Activated T-cell treated with anti-CD3 and anti-CD28 coated beads, Interleukin-2, amount 50 U/mL, for 72 hours (primary cell): Measurements from ENCODE around the gene PHACTR3. TPM values are rescaled to one million over a fixed set of nuclear protein-coding genes. Genes with fewer than 3 reads are reported as not detected.

Source experiments
- ATAC-seq, 2 donors: fragments of 150-1000 bp; cut with Tn5 transposase; replicated peaks in 1 of 2; 2 replicates each; pipeline ENCODE4 v1.10.0; 2021; ENCODE audit warnings: moderate library complexity in 2 of 2, mild to moderate bottlenecking in 1 of 2
- DNase-seq, 2 donors: peaks; one replicate each; pipeline ENCODE4 v3.0.0; 2021 to 2022; ENCODE audit warnings: mixed read lengths in 1 of 2
- H3K27ac Mint-ChIP-seq: one replicate; pipeline ENCODE4 v1.8.0; 2022; ENCODE audit warnings: mild to moderate bottlenecking, moderate library complexity, mixed read lengths
- H3K27me3 Mint-ChIP-seq: one replicate; pipeline ENCODE4 v1.8.0; 2022; ENCODE audit warnings: low read depth, mixed read lengths
- H3K36me3 Mint-ChIP-seq, 2 donors: one replicate each; pipeline ENCODE4 v1.8.0; 2022; ENCODE audit warnings: mixed read lengths in 2 of 2, mild to moderate bottlenecking in 1 of 2; ENCODE audit not compliant: insufficient read depth in 2 of 2
- H3K4me1 Mint-ChIP-seq: one replicate; pipeline ENCODE4 v1.8.0; 2022; ENCODE audit warnings: low read depth, mixed read lengths
- H3K4me3 Mint-ChIP-seq, 2 donors: one replicate each; pipeline ENCODE4 v1.8.0; 2022; ENCODE audit warnings: mild to moderate bottlenecking in 2 of 2, mixed read lengths in 2 of 2, moderate library complexity in 2 of 2
- H3K9me3 Mint-ChIP-seq, 2 donors: one replicate each; pipeline ENCODE4 v1.8.0; 2022; ENCODE audit warnings: mixed read lengths in 2 of 2
- total RNA-seq, 2 donors: library from RNA; stranded (reverse); gene quantifications; one replicate each; pipeline ENCODE4 v1.2.3, GENCODE V29; 2022

Gene PHACTR3
- total RNA-seq, 2 donors from 2014 or later, result not detected

GRCh38 chr20:59828125-59829053, 224.0 kb downstream of the PHACTR3 start:
- DNase-seq, result no peak
- ATAC-seq, result no peak
- no peak overlapping the region for H3K27ac Mint-ChIP-seq
- peaks cover 8% of the 10 kb centered on the region for H3K27me3 Mint-ChIP-seq
- no peaks in the 10 kb centered on the region for H3K36me3 Mint-ChIP-seq
- no peaks in the 10 kb centered on the region for H3K4me1 Mint-ChIP-seq
- no peak overlapping the region for H3K4me3 Mint-ChIP-seq
- no peaks in the 10 kb centered on the region for H3K9me3 Mint-ChIP-seq

GRCh38 chr20:59829054-59829785, 224.9 kb downstream of the PHACTR3 start:
- DNase-seq, result no peak
- H3K9me3 Mint-ChIP-seq, result no peaks in the 10 kb centered on the region
- H3K27ac Mint-ChIP-seq, result no peak overlapping the region
- H3K4me3 Mint-ChIP-seq, result no peak overlapping the region
- ATAC-seq, result no peak
- no peaks in the 10 kb centered on the region for H3K4me1 Mint-ChIP-seq
- H3K27me3 Mint-ChIP-seq, result peaks cover 10% of the 10 kb centered on the region
- H3K36me3 Mint-ChIP-seq, result no peaks in the 10 kb centered on the region

- peaks cover 18% of the 10 kb centered on the region for H3K27me3 Mint-ChIP-seq
- H3K9me3 Mint-ChIP-seq, result no peaks in the 10 kb centered on the region
- H3K36me3 Mint-ChIP-seq, result no peaks in the 10 kb centered on the region
- H3K4me1 Mint-ChIP-seq, result no peaks in the 10 kb centered on the region
- H3K4me3 Mint-ChIP-seq, result no peak overlapping the region
- no peak overlapping the region for H3K27ac Mint-ChIP-seq
- DNase-seq (no peak), ATAC-seq (no peak)
These were observed 225.7 kb downstream of the PHACTR3 start for GRCh38 chr20:59829786-59830664.

- no peak overlapping the region for H3K27ac Mint-ChIP-seq
- peaks cover 24% of the 10 kb centered on the region for H3K27me3 Mint-ChIP-seq
- DNase-seq (no peak), ATAC-seq (no peak)
- no peaks in the 10 kb centered on the region for H3K4me1 Mint-ChIP-seq
- no peaks in the 10 kb centered on the region for H3K36me3 Mint-ChIP-seq
- H3K4me3 Mint-ChIP-seq, result no peak overlapping the region
- no peaks in the 10 kb centered on the region for H3K9me3 Mint-ChIP-seq
These were observed 226.3 kb downstream of the PHACTR3 start for GRCh38 chr20:59830665-59831023.

GRCh38 chr20:59831024-59831915, 226.9 kb downstream of the PHACTR3 start:
- DNase-seq (no peak), ATAC-seq (no peak)
- Mint-ChIP-seq H3K9me3 (no peaks in the 10 kb centered on the region), H3K4me1 (no peaks in the 10 kb centered on the region), H3K27ac (no peak overlapping the region), H3K36me3 (no peaks in the 10 kb centered on the region), H3K27me3 (peaks cover 30% of the 10 kb centered on the region), H3K4me3 (no peak overlapping the region)

- Mint-ChIP-seq H3K27ac (no peak overlapping the region), H3K4me1 (no peaks in the 10 kb centered on the region), H3K36me3 (no peaks in the 10 kb centered on the region), H3K9me3 (no peaks in the 10 kb centered on the region), H3K27me3 (peaks cover 32% of the 10 kb centered on the region), H3K4me3 (no peak overlapping the region)
- DNase-seq (no peak), ATAC-seq (no peak)
These were observed 227.6 kb downstream of the PHACTR3 start for GRCh38 chr20:59831916-59832270.

- no peaks in the 10 kb centered on the region for H3K4me1 Mint-ChIP-seq
- H3K36me3 Mint-ChIP-seq, result no peaks in the 10 kb centered on the region
- no peak overlapping the region for H3K4me3 Mint-ChIP-seq
- H3K27ac Mint-ChIP-seq, result no peak overlapping the region
- no peak for DNase-seq
- peaks cover 39% of the 10 kb centered on the region for H3K27me3 Mint-ChIP-seq
- ATAC-seq, result no peak
- H3K9me3 Mint-ChIP-seq, result no peaks in the 10 kb centered on the region
These were observed 228.3 kb downstream of the PHACTR3 start for GRCh38 chr20:59832406-59833363.

- no peak overlapping the region for H3K4me3 Mint-ChIP-seq
- no peaks in the 10 kb centered on the region for H3K4me1 Mint-ChIP-seq
- ATAC-seq, result no peak
- H3K9me3 Mint-ChIP-seq, result no peaks in the 10 kb centered on the region
- H3K36me3 Mint-ChIP-seq, result no peaks in the 10 kb centered on the region
- H3K27me3 Mint-ChIP-seq, result peaks cover 41% of the 10 kb centered on the region
- DNase-seq, result no peak
- no peak overlapping the region for H3K27ac Mint-ChIP-seq
These were observed 230.7 kb downstream of the PHACTR3 start for GRCh38 chr20:59835057-59835447.

GRCh38 chr20:59835448-59836395, 231.4 kb downstream of the PHACTR3 start:
- no peaks in the 10 kb centered on the region for H3K4me1 Mint-ChIP-seq
- H3K27me3 Mint-ChIP-seq, result peaks cover 36% of the 10 kb centered on the region
- DNase-seq, result no peak
- no peak overlapping the region for H3K4me3 Mint-ChIP-seq
- no peaks in the 10 kb centered on the region for H3K9me3 Mint-ChIP-seq
- H3K36me3 Mint-ChIP-seq, result no peaks in the 10 kb centered on the region
- H3K27ac Mint-ChIP-seq, result no peak overlapping the region
- ATAC-seq, result no peak

GRCh38 chr20:59836767-59837166, 232.4 kb downstream of the PHACTR3 start:
- DNase-seq (no peak), ATAC-seq (no peak)
- no peak overlapping the region for H3K27ac Mint-ChIP-seq
- H3K27me3 Mint-ChIP-seq, result peaks cover 36% of the 10 kb centered on the region
- H3K9me3 Mint-ChIP-seq, result no peaks in the 10 kb centered on the region
- no peaks in the 10 kb centered on the region for H3K36me3 Mint-ChIP-seq
- no peak overlapping the region for H3K4me3 Mint-ChIP-seq
- no peaks in the 10 kb centered on the region for H3K4me1 Mint-ChIP-seq
